HG02610 (cell line): Measurements from ENCODE around the gene ACIN1.
A peak's percentile ranks its signal among the peaks of the same experiment; 100 is the strongest.

Experiments
- ATAC-seq: cut with Tn5 transposase; IDR thresholded peaks from one replicate; pipeline ENCODE4 v1.9.1; 2021; ENCODE audit warnings: mild to moderate bottlenecking, moderate library complexity; ENCODE audit not compliant: unreplicated experiment

The ACIN1 gene, protein sequence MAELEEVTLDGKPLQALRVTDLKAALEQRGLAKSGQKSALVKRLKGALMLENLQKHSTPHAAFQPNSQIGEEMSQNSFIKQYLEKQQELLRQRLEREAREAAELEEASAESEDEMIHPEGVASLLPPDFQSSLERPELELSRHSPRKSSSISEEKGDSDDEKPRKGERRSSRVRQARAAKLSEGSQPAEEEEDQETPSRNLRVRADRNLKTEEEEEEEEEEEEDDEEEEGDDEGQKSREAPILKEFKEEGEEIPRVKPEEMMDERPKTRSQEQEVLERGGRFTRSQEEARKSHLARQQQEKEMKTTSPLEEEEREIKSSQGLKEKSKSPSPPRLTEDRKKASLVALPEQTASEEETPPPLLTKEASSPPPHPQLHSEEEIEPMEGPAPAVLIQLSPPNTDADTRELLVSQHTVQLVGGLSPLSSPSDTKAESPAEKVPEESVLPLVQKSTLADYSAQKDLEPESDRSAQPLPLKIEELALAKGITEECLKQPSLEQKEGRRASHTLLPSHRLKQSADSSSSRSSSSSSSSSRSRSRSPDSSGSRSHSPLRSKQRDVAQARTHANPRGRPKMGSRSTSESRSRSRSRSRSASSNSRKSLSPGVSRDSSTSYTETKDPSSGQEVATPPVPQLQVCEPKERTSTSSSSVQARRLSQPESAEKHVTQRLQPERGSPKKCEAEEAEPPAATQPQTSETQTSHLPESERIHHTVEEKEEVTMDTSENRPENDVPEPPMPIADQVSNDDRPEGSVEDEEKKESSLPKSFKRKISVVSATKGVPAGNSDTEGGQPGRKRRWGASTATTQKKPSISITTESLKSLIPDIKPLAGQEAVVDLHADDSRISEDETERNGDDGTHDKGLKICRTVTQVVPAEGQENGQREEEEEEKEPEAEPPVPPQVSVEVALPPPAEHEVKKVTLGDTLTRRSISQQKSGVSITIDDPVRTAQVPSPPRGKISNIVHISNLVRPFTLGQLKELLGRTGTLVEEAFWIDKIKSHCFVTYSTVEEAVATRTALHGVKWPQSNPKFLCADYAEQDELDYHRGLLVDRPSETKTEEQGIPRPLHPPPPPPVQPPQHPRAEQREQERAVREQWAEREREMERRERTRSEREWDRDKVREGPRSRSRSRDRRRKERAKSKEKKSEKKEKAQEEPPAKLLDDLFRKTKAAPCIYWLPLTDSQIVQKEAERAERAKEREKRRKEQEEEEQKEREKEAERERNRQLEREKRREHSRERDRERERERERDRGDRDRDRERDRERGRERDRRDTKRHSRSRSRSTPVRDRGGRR

DNA sequence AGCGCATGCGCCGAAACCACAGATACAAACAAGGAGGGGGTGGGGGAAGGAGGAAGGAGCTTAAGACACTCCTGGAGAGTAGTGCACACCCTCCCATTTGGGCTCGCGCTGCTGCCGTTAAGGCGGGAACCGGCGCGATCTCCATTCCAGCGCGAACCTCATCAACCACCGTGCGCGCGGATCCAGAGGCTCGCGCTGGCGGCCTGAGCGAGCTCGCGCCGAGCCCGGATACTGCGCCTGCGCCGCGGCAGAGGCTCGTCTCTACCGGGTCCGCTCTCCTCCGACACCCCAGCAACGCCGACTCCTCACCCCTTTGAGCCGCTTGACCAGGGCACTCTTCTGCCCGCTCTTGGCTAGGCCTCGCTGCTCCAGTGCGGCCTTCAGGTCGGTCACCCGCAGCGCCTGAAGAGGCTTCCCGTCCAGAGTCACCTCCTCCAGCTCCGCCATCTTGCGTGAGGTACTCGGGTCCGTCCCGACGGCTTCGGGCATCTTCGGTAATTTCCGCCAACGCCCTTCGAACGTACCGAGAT, at the start of gene ACIN1:
TSS of gene ACIN1 (minus strand) at position 471 of the 530 bp plus-strand sequence. CDS start at position 447, 24 bp downstream.
- peak; percentile 30 for ATAC-seq

DNA sequence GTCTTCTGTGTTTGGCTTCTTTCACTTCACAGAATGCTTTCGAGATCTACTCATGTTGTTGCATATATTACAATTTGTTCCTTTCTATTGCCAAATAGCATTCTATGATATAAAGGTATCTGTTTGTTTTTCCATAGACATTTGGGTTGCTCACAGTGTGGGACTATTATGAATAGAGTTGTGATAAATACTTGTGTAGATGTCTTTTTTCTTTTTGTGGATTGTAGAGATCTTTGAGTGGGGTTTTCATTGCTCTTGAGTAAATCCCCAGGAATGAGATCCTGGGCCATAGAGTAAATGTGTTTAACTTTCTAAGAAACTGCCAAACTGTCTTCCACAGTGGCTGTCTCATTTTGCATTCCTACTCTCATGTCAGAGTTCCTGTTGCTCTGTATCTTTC, 49.0 kb upstream of the ACIN1 start:
- no peak for ATAC-seq

DNA sequence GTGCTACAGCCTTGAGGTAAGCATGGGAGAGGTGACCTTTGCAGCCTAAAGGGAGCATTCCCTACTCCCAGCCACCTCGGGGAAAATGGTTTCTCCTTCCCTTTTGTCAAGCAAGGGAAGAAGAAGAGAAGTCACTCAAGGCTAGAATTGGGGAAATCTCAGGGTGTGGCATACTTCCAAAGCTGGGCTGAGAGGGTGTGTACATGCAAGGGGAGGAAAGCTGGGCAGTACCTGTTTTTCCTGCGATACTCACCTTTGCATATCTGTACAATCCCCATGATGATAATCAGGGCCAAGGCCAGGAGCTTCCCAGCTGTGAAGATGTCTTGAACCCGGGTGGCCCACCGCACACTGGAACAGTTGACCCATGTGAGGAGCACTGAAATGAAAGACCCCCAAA, 47.9 kb upstream of the ACIN1 start:
- no peak for ATAC-seq

DNA sequence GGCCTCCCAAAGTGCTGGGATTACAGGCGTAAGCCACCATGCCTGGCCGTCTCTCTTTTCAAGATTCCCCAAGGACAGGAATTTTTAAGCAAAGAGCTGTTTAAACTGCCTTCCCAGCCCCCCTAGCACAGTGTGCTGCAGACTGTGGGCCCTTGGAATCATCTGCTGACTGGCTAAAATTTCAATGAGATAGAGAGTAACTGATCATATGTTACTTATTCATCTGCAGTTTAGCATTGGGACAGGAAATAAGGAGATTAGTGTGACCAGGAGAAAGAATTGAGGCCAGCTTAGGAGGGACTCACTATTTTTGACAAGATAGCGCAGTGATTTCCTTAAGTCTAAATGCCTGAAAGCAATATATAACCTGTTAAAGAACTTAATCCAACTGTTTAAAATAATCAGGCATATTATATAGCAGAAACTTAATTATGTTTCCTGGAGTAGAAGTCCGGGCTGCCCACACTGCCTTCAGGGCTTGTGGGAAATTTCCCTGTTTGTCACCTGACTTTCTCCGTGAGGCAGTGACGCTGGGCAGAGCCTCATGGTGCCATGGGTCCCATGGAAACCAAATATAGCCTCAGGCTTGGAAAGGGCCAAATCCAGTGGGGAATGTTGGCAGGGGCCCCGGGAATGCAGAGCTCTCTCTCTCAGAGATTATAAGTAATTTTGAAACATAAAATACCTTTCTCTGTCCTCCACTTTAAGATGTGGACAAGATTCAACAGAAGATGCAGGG, 46.9 kb upstream of the ACIN1 start:
- ATAC-seq, result no peak

DNA sequence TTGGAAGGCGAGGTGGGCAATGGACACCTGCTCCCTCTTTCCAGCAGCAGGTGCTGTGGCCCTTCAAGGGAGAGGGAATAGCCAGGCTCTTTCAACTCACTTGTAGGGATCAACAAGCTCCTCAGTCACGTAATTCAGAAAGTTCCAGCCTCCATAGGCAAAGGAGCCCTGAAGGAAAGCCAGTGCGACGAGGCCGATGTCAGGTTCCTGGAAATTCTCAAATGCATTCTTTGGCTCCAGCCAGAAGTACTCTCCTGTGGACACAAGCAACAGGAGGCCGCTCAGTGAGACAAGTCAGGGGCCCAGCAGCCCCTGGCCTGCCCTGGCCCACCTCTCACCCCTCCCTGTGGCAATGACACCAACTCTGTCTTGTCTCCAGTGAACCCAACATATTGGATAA, 45.4 kb upstream of the ACIN1 start:
- no peak for ATAC-seq

DNA sequence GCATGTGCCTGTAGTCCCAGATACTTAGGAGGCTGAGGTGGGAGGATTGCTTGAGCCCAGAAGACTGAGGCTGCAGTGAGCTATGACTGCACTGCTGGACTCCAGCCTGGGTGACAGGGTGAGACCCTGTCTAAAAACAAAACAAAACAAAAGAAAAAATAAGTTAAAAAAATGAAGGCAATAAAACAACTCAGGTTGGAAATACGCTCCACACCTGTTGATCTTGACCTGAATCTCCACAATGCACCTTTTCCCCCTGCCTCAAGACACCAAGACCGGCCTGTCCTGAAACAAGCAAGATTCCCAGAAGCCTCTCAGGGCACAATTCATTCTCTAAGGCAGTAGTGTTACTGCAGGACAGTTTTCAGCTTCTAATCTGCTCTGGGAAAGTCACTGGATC, 44.9 kb upstream of the ACIN1 start:
- ATAC-seq, result no peak

DNA sequence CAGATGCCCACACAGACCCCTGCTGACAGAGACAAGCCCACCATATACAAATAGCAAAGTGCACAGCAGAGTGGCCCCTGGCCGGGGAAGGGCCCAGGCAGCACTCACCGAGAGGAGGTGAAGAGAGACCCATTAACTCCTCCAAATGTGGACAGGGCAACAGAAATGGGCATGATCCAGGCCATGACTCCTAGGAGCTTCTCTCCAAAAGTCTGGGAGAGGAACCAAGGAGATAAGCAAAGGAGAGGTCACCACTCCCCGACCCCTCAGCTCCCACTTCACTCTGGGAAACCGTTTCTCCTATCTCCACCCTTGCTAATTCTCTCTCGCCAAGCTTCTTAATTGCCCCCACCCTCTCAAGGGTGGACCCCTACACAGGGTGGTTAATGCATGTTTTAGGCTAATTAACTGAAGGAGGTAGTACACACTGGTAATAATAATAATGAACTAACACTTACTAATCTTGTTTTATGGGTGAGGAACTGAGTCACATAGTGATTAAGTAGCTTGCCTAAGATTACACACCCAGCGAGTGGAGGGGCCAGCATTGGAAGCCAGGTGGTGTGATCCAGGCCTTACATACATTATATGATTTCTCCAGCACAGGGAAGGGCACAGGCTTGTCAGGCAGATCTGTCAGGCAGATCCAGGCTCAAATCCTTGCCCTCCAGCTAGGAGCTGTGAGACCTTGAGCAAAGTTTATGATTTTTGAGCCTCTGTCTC, 43.0 kb upstream of the ACIN1 start:
- ATAC-seq, result no peak

DNA sequence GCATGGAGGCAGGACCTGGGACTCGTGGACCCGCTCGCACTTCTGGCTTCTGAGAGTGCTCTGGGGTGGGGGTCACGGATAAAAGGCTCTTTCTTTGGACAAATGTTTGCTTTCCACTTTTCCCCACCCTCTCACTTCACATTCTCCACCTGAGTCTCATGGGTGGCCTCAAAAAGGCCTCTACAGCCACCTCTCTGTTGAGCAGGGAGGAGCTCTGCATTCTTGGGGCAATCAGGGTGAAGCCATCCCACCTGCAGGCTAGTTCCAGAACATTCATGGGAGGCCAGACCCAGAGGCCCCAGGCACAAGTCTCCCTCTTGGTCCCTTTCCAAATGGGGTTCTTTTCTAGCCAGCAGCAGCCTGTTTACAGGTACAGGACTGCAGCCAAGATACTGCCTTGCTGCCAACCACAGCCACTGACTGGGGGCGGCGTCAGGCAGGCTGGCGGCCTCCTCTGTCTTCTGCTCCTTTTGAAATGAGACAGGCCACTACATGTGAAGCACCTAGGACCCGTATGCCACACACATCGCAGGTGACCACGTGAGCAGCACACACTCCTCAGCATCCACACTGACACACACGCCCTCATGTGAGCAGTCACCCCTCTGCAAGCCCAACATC, 42.4 kb upstream of the ACIN1 start:
- no peak for ATAC-seq

DNA sequence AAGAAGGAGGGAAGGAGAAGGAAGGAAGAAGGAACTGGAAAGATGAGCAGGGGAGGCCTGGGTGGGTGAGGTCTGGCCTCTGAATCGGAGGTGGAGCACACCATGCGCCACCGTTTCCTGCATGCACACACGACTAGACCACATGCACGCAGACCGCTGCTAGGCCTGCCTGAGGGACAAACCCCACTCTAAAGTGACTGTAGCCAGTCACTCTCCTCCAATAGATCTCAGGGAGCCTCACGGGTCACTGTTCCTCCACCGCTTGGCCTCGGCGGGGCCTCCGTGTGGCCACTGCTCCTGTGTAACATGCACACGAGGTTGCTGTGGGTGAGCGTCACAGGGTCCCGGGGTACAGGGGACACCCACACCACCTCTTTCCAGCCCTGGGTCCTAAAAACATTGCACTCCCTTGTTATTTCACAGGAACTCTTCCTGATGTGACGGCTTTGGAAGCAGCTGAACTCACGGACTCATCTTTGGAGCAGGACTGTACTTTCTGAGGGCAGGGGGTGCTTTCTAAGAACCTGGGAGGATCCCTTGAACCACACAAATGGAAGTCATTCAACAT, 41.7 kb upstream of the ACIN1 start:
- ATAC-seq, result no peak

DNA sequence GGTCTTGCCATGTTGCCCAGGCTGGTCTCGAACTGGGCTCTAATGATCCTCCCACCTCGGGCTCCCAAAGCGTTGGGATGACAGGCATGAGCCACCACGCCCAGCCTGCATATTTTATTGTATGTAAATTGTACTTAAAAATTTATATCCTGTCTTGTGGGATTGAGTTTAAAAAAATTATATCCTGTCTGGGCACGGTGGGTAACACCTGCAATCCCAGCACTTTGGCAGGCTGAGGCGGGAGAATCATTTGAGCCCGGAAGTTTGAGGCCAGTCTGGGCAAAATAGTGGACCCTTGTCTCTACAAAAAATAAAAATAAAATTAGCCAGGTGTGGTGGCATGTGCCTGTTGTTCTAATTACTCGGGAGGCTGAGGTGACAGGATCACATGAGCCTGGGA, 38.0 kb upstream of the ACIN1 start:
- no peak for ATAC-seq

DNA sequence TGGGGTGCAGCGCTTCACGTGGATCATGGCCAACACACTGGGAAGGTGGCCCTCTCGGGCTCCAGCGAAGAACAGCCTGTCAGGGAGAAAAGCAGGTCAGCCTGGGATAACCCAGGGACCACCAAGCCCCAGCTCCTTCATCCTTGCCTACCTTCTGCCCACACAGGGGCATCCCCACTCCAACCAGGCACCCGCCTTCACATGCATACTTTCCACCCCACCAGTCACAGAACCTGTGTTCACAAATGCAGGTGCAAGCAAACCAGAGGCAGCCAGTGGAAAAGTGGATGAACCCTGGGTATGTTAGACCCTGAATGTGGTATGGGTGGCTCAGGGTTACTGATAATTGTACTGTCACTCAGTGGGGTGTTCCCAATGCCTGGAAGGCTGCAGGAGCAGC, 36.5 kb upstream of the ACIN1 start:
- no peak for ATAC-seq

DNA sequence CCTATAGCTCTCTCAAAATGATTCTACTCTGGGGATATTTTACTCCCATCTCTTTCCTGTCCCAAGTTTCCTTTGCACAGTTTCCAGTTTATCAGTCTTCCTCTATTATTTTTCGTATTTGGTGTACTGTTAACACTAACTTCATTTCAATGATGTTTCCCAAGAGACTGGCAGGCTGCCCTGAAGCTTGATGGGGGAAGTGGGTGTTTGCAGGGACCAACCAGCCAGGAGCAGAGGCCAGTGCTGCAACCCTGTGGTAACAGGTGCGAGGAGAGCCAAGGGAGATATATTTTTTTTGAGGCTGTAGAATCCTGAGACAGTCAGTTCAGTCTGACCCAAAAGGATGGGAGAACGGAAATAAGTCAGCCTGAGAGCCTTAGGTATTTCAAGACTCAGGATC, 35.9 kb upstream of the ACIN1 start:
- no peak for ATAC-seq

DNA sequence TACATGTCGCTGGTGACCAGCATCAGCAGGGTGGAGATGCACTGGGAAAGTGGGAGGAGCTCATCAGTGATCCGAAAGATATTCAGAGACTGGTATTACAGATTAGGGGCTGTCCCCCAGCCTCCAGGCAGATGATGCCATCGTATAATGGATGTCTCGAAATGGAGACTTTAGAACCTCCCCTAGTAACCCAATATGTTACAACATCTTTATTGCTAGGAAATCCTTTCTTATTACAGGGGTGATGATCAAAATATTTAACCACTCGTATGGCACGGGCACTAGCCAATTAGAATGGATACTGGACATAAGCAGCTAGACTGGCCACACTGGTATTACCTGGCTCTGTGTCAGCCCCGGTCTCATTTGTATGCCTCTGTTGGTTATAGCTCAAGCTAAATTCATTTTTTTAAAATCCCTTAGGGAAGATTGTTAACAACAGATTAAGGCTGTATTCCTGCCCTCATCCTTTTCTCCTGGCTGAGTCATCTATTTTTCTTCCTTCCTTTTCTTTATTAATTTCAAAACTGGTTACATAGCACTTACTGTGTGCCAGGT, 34.9 kb upstream of the ACIN1 start:
- no peak for ATAC-seq

DNA sequence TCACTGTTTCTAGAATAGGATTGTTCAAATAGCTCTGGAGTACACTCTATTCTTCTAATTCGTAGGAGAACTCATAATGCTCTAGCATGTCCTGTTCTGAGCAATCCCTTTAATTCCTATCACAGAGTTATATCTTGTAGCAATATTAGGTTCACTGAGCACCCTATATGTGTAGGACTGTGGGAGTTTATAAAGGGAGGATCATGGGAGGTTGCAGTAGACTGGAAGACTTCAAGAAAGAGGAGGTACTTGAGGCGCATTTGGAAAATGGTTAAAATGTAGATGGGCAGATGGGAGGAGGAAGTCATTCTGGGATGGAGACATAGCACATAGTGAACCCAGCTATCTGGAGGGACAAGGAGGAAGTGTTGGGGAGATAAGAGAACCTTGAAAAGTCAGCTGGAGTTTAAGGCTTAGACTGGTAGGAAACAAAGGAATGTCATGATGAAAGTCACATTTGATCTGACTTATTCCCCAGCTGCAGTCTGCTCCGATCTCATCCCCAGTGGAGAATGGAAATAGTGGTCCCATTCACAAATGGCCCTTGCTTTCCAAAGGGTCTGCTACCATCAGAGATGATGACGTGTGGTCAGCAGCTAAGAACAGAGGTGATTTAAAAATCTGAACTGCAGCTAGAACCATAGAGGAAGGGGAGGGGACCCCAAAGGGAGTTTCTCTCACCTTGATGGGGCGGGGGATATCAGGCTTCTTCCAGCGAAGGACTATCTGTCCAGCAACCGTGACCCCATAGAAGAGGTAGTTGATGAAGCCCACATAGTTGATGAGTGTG, 34.2 kb upstream of the ACIN1 start:
- ATAC-seq, result no peak

DNA sequence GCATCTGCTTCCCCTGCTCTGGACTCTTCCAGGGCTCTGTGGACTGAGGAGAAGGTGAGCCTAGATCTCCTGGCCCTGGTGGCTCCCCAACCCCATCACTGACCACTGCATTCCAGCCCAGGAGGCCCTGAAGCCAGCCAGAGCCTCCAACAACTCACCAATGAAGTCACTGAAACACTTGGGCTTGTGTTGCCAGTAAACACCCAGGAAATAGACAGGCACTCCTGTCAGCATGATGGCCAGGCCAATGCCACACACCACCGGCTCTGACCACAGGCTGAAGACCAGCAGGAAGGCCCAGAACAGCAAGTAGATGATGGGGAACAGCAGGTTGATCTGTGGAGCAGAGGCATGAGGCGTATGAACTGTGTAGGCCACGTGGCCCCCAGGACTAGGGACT, 32.9 kb upstream of the ACIN1 start:
- ATAC-seq, result no peak

DNA sequence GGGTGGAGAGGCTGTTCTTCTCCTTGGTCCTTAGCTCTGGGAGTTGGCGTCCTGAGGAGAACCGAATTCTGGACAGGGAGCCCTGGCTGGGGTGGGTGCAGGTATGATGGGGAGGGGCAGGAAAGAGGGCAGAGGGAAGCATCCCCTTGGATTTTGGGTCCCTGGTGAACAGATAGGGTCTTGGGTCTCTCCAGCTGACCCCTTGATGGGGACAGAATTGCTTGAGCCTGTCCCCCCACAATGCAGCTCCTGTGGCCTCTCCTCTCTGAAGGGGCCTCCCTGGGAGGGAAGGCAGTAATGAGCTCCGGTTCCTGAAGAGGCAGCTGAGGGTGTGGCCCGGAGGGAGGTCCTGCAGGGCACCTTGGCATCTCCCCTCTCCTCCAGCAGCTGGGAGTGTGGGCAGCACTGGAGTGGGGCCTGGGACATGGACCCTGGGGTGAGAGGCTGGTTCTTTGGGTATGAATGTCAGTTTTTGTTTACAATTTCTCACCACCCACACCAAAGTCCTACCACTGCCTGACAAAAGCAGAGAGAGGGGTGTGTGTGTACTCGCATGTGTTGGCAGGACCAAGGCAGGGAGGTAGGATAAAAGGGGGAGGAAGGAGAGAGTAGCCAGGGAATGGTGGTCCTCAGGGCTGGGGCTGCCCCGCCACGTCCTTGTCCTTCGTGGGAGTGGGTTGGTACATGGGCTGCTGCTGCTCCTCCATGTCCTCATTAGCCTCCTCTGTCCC, 31.8 kb upstream of the ACIN1 start:
- no peak for ATAC-seq

DNA sequence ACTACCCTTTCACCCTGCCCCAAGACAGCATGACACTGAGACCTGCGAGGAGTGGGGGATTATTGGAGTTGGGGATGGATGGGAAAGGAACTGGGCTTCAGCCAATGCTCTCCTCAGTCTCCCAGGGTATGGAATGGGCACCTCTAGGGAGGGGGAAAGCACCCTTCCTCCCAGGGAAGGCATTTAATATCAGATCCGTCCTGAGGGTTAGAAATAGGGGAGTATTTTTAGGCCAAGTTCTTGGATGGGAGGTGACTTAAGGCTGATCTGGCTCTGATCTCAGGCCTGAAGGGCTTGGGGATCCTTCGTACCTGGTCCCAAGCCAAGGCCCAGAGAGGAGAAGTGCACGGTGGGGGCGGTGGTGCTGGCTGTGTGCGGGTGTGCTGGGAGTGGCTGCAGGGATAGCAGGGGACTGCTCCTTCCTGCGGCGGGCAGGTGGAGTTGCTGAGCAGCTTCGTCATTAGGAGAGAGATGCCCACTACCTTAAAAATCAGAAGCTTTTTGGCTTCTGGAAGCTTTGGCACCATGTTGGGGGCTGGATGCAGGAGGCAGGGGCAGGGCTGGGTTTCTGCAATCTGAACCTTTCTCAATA, 31.1 kb upstream of the ACIN1 start:
- ATAC-seq, result no peak
